Esophagus muscularis mucosa (tissue), 4 donors: Measurements from ENCODE around the gene MORN3.

Experiments used
- EP300 ChIP-seq: sonication (generic); formaldehyde crosslinking; IDR thresholded peaks from one replicate; pipeline ENCODE4 v1.6.1; 2017; ENCODE audit warnings: antibody characterized with exemption
- POLR2A ChIP-seq: fragments of 450-650 bp; IDR thresholded peaks from one replicate; pipeline ENCODE4 v1.6.1; 2017; ENCODE audit warnings: antibody characterized with exemption, moderate library complexity, mild to moderate bottlenecking, low read depth
- POLR2AphosphoS5 ChIP-seq, 2 donors: sonication (generic); formaldehyde crosslinking; IDR thresholded peaks; one replicate each; pipeline ENCODE4 v1.6.1; 2017; ENCODE audit warnings: antibody characterized with exemption in 2 of 2
- TF ChIP-seq, protein P1 (sequence below), 3 experiments: fragments of 200-600 bp in 2 of 3; fragments of 450-650 bp in 1 of 3; sonication (generic) in 2 of 3; IDR thresholded peaks; one replicate each; pipeline ENCODE4 v1.5.1; 2017 to 2019; ENCODE audit warnings: antibody characterized with exemption in 3 of 3, mild to moderate bottlenecking in 2 of 3, moderate library complexity in 1 of 3

DNA sequence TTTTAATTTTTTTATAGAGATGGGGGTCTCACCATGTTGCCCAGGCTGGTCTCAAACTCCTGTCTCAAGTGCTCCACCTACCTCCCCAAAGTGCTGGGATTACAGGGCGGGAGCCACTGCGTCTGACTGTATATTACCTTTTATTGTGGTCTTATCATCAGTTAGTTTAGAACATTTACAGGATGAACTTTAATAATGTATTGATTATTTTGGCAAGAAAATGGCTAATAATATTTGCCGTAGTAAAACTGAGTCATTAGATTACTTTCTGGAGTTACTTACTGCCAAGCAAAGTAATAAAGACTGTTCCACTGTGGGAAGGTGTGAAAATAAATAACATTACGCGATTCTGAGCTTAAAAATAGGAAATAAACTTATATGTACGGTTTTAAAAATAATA is 66.7 kb downstream of the MORN3 start:
- TF ChIP-seq, protein P1, sequence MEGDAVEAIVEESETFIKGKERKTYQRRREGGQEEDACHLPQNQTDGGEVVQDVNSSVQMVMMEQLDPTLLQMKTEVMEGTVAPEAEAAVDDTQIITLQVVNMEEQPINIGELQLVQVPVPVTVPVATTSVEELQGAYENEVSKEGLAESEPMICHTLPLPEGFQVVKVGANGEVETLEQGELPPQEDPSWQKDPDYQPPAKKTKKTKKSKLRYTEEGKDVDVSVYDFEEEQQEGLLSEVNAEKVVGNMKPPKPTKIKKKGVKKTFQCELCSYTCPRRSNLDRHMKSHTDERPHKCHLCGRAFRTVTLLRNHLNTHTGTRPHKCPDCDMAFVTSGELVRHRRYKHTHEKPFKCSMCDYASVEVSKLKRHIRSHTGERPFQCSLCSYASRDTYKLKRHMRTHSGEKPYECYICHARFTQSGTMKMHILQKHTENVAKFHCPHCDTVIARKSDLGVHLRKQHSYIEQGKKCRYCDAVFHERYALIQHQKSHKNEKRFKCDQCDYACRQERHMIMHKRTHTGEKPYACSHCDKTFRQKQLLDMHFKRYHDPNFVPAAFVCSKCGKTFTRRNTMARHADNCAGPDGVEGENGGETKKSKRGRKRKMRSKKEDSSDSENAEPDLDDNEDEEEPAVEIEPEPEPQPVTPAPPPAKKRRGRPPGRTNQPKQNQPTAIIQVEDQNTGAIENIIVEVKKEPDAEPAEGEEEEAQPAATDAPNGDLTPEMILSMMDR (IDR thresholded peaks at IDR 0.05), result no peak
- no peak for TF ChIP-seq POLR2A
- TF ChIP-seq POLR2AphosphoS5 (IDR thresholded peaks at IDR 0.05), result no peak
- TF ChIP-seq EP300, result no peak
